ENCODE results near the gene SPATA16.

The SPATA16 gene

DNA sequence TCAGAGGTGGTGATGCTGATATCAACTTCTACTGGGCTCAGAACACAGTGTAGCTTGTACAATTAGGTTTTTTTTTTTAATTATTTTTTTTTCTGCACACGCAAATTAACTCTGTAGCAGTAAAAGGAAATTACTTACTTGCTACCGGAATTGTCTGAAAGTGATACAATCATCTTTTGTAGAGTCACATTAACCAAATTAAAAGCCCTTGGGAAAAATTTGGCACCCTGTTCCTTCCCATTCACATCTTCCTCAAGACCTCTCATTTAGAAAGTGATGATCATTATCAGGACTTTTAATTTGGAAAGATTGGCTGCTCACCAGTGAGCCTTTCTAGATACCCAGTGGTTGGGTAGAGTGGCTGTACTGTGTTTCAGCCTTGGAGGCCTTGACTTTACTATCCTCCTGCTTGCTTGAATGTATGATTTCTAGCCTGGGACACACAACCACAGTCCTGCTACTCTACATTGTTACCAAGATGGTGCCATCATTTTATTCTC lies 232.2 kb downstream of the SPATA16 start:
- H3K4me2 ChIP-seq (ENCODE audit: low read length): no peak overlapping the region
- no peaks in the 10 kb centered on the region for H3K36me3 ChIP-seq (ENCODE audit: control insufficient read depth, low read length)
- H3K4me3 ChIP-seq (ENCODE audit: low read length): no peak overlapping the region
- no peaks in the 10 kb centered on the region for H4K20me1 ChIP-seq (ENCODE audit: control insufficient read depth, insufficient read depth, low read depth, low read length)
- H3K4me1 ChIP-seq (ENCODE audit: control insufficient read depth, low read length): no peaks in the 10 kb centered on the region
- H3K79me2 ChIP-seq (ENCODE audit: control insufficient read depth, low read length): no peaks in the 10 kb centered on the region
- no peaks in the 10 kb centered on the region for H3K27me3 ChIP-seq (ENCODE audit: control insufficient read depth, low read length)
- no peaks in the 10 kb centered on the region for H3K9me2 ChIP-seq (replicated peaks; ENCODE audit: control insufficient read depth, low read length)
- no peak overlapping the region for H3K27ac ChIP-seq (ENCODE audit: low read depth, low read length)
- no peaks in the 10 kb centered on the region for H3K9me3 ChIP-seq (ENCODE audit: control insufficient read depth, insufficient read depth, low read length)
- TF ChIP-seq CTCF (IDR thresholded peaks at IDR 0.05; ENCODE audit: low read depth, low read length, poor library complexity, severe bottlenecking) (no peak), EZH2phosphoT487 (IDR thresholded peaks at IDR 0.05; ENCODE audit: borderline replicate concordance, low read length) (no peak)
- no peaks in the 10 kb centered on the region for H3F3A ChIP-seq (ENCODE audit: control insufficient read depth, insufficient read depth)

DNA sequence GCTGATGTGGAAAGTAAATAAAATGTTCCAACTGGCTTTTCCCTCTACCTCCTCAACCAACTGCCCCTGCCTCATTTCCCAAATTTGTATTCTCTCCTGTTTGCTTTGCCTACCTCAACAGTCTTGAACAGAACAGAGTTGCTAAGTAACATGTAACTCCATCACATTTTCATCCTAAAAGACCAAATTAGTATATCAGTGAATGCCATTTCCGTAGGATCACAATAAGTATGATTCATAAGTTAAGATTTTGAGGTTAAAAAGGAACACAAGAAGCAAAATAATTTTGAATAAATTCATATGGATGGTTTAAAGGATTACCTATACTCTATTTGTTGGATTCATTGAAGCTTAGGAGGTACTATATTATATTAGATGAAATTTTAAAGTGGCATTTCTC lies 235.6 kb downstream of the SPATA16 start:
- Histone ChIP-seq H3K27ac (ENCODE audit: low read depth, low read length) (no peak overlapping the region), H3K36me3 (ENCODE audit: control insufficient read depth, low read length) (no peaks in the 10 kb centered on the region), H3K4me1 (ENCODE audit: control insufficient read depth, low read length) (no peaks in the 10 kb centered on the region), H3K9me2 (replicated peaks; ENCODE audit: control insufficient read depth, low read length) (no peaks in the 10 kb centered on the region), H3K9me3 (ENCODE audit: control insufficient read depth, insufficient read depth, low read length) (no peaks in the 10 kb centered on the region), H4K20me1 (ENCODE audit: control insufficient read depth, insufficient read depth, low read depth, low read length) (no peaks in the 10 kb centered on the region), H3K27me3 (ENCODE audit: control insufficient read depth, low read length) (no peaks in the 10 kb centered on the region), H3F3A (ENCODE audit: control insufficient read depth, insufficient read depth) (no peaks in the 10 kb centered on the region), H3K4me3 (ENCODE audit: low read length) (no peak overlapping the region), H3K79me2 (ENCODE audit: control insufficient read depth, low read length) (no peaks in the 10 kb centered on the region), H3K4me2 (ENCODE audit: low read length) (no peak overlapping the region)
- TF ChIP-seq EZH2phosphoT487 (IDR thresholded peaks at IDR 0.05; ENCODE audit: borderline replicate concordance, low read length): no peak
- TF ChIP-seq CTCF (IDR thresholded peaks at IDR 0.05; ENCODE audit: low read depth, low read length, poor library complexity, severe bottlenecking): no peak

- Histone ChIP-seq H3K4me1 (ENCODE audit: control insufficient read depth, low read length) (no peaks in the 10 kb centered on the region), H4K20me1 (ENCODE audit: control insufficient read depth, insufficient read depth, low read depth, low read length) (no peaks in the 10 kb centered on the region), H3K79me2 (ENCODE audit: control insufficient read depth, low read length) (no peaks in the 10 kb centered on the region), H3K36me3 (ENCODE audit: control insufficient read depth, low read length) (no peaks in the 10 kb centered on the region), H3K9me3 (ENCODE audit: control insufficient read depth, insufficient read depth, low read length) (no peaks in the 10 kb centered on the region), H3K9me2 (replicated peaks; ENCODE audit: control insufficient read depth, low read length) (no peaks in the 10 kb centered on the region), H3K4me2 (ENCODE audit: low read length) (no peak overlapping the region), H3K27ac (ENCODE audit: low read depth, low read length) (no peak overlapping the region), H3K4me3 (ENCODE audit: low read length) (no peak overlapping the region), H3F3A (ENCODE audit: control insufficient read depth, insufficient read depth) (no peaks in the 10 kb centered on the region), H3K27me3 (ENCODE audit: control insufficient read depth, low read length) (no peaks in the 10 kb centered on the region)
- TF ChIP-seq EZH2phosphoT487 (IDR thresholded peaks at IDR 0.05; ENCODE audit: borderline replicate concordance, low read length) (no peak), CTCF (IDR thresholded peaks at IDR 0.05; ENCODE audit: low read depth, low read length, poor library complexity, severe bottlenecking) (no peak)
Observed at GRCh38 chr3:172904711-172905373, 236.2 kb downstream of the SPATA16 start.

Data from DOHH2 (cell line).